IPS-NIHi7 (cell line): ENCODE data around the gene NKX2-1.
"Not testable (repeated sequence)": the region's sequence is repeated elsewhere in the genome, so short reads cannot be mapped to it uniquely, and the experiment has no call there.

Experiments used
- DNase-seq: peaks from one replicate; pipeline ENCODE4 v3.0.0; 2012; ENCODE audit warnings: mixed read lengths; ENCODE audit errors: extremely low spot score

Gene NKX2-1

DNA sequence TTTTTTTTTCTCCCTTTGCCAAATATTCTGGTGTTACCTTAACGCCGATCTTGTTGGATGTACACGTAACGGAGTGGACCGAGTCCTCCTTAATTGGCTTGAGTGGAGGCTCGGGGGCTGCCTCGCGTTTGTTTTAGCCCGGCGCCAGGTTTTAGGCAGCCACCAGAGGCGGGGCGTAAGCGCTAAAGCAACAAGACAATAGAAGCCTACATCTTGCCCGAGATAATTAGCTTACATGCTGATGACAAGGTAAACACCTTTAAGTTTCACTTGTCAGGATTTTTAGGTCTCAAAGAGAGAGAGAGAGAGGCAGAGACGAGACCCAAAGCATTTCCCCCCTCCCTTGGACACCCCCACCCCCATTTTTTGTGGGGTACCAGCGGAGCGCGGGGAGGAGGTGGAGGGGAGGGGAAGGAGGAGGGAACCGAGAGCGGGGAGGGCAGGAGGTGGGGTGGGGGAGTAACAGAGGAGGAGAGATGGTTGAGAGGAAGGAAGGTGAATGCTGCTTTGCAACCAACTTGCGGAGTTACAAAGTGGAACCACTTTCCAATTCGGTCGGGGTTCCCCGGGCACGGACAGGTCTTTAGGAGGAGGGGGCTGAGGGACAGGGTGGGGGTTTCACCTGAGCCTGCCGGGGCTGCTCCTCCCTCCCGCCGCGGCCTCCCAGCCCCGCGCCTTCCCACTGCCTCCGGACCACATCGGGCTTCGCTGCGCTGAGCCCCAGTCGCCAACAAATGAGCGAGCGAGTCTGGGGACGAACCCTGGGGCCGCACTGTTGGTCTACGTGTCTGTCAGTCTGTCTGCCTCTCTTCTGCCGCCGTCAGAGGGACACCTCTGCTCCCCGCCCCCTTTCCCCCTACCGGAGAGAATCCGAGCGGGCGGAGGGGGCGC, at the start of gene NKX2-1:
NKX2-1 (minus strand) TSS at position 802 of the 891 bp plus-strand sequence; CDS start at position 699, 103 bp downstream.
- peak; percentile 74 for DNase-seq

DNA sequence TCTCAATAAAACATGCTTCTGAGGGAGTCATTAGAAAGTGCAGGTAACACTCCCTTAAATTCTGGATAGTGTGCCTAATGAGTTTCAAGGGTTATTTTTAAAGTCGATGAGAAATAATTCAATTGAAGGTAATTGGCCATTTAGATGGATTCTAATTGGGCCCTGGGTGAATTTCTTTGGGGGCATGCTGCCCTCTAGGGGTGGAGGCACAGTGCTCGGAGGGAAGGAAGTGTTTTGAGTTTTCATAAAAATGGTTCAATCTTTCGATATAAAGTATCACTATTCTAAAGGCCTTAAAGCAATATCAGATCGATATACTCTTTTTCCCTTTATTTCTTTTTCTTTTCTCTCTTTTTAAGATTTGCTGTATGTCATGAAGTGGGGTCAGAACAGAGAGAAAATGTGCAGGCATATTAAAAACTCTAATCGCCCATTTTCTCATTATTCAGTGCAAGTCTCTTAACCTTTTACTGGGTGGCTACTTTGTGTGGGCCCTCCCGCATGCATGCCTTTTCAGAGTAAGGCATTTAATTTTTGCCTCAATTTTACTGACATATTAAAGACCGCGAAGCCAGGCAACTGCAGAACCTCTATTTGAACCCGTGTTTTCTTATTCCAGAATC, 36.9 kb upstream of the NKX2-1 start:
- DNase-seq = peak; percentile 63

DNA sequence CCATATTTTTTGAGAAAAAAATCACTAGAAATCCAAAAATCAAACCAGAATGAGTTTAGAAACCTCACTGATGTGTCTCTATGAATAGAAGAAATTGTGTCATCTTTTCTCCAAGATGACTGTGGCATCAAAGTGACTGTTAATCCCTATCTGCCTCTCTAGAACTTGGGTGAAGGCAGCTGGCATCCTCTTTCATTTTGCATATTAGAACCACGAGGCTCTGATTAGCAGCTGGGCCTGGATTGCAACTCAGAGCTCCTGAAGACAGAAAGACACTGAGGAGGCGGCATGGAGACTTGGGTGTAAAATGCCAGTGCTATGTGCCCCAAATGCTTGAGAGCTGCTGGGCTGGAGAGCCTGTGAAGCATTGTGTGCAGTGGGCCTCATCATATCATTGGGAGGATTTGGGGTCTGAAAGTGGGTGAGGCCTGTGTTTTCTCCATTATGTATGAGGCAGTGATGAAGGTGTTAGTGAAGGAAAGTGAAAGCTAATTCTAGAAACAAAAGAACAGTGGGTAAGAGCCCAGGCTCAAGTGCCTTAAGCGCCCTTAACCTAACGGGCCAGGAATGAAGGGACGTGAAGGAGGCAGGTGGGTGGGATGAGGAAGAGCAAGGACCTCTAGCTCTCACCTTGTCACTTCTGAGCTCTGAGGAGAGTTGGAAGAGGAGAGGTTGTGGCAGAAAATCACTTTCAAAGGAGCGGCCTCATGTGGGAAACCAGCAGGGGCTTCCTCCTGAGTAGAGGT, 36.1 kb upstream of the NKX2-1 start:
- DNase-seq = no peak

DNA sequence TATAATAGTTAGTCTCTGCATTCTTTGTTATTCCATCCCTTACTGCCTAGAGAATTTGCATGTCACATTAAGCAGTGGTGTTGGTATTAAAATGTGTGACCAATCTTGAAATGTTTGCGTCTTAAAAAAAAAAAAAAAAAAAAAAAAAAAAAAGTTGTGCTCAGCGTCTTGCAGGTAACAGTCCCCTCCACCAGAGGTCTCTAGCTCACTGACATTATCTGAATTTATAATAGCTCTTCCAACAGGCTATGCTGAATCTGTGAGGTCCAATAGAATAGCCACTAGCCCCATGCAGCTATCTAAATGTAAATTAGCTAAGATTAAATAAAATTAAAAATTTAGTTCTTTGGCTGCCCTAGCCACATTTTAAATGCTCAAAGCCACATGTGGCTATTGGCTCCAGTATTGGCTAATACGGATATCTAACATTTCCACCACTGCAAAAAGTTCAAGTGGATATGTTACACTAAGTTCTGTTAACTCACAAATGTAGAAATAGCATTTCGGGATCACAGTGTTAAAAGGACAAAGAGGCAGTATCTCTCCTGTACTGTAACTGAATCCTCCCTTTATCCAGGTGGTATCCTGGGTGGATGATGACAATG, 33.7 kb upstream of the NKX2-1 start:
- peak; percentile 55 for DNase-seq

DNA sequence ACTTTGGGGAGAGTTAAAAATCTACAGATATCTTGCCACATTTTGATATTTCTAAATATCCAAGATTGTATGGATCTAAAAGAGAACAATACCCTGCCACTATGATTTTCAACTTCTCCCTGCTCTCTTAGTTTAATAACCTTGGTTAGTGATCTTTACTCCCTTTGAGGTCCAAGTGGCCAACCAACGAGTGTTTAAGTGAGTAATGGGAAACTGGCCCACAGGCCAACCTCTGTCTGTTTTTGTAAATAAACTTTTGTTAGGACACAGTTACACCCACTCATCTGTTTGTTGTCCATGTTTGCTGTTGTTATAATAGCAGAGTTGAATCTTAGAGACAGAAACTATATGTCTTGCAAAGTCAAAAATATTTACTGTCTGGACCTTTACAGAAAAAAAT, 30.9 kb upstream of the NKX2-1 start:
- DNase-seq = no peak

DNA sequence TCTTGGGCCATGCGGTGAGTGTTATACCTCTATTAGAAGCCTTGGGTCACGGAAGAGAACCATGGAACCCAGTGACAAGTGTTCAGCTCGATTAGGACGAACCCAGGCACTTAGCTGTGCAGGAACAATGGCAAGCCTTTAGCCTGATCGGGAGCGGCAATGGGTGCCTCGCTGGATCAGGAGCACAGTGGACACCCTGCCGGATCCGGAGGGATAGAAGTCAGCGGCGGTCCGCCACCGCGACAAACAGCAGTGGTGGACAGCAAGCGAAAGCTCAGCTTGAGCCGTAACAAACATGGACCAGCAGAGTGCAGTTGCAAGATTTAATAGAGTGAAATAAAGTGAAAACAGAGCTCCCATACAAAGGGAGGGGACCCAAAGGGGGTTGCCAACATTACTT, 24.2 kb upstream of the NKX2-1 start:
- not testable (repeated sequence) for DNase-seq

DNA sequence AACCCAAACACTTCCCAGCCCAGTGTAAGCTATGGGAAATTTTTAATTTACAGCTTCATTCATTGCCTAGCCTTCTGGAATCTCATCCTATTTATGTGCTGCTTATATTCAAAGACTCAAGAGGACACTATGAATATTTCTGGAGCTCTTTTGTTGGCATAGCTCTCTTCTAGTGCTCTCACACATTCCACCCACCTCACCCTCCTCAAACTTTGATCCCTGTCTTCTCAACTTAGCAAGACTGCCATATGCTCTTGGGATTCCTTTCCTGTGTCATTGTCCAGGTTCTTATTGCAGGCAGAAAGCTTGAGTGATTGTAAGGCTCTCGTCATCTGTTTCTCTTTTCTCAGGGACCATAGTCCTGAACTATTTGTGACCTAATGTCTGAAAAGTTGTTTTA, 18.0 kb upstream of the NKX2-1 start:
- no peak for DNase-seq

DNA sequence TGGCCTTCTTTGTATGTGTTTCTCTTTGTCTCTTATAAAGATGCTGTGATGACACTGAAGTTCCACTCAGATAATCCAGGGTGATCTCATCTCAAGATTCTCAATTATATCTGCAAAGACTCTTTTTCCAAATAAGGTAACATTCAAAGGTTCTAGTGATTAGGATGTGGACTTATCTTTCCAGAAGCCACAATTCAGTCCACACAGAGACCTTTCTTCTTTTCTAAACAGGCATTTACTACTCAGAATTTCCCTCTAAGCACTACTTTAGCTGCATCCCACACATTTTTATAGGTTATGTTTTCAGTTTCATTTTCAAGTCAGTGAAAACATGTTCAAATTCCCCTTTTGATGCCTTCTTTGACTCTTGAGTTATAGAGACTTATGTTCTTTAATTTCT, 9.0 kb upstream of the NKX2-1 start:
- DNase-seq = no peak

DNA sequence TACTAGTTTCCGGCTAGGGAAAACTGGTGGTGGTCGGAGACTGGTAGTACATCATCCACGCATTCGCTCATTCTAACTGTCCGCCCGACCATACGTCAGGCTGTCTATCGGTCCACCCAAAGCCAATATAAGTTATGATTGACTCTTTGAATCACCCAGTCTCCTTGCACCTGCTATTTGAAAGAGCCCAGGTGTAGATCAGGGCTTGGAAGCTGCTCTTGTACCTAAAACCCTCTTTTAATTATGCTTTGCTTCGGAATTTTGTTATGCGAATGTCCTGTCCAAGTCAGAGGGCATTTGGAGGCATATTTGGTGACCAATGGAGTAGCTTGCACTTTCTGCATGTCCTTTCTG, 5.7 kb upstream of the NKX2-1 start:
- DNase-seq = no peak

DNA sequence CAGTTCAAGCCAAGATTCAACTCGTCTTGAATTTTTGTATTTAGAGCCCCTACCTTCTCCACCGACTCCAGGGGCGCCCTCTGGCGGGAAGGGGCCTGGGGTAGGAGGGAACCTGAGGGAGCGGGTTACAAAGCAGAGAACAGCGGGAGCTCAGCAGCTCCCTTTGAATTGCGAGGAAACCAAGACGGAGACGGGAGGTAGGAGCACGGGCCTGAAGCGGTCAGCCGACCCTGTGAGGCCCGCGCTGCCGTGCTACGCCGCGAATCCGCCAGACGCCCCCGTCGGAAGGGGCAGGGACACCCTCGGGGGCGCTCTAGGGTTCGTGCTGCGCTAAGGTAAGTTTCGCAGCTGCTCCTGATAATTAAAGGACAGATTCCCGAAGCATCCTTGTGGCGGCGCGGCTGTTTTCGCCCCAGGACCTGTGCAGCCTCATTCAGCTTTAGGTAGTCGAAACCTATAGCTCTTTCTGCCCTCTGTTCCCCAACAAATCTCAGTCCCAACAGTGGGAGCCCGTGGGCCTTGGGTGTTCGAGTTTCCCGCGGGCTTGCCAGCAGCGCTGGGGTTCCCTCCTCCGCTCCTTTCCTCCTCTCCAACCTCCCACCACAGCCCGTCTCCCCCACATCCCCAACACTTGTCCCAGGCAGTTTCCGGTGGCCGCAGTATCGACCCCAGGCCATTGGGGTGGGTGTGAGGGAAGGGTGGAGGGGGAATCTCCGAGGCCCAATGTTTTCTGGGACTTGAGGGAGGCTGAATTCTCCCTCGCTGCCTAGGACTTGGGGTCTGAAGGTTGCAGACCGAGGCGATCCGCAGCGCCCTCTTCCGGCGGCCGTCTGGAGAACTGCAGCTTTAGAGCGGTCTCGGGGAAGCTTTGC, 5.1 kb upstream of the NKX2-1 start:
- peak; percentile 82 for DNase-seq

DNA sequence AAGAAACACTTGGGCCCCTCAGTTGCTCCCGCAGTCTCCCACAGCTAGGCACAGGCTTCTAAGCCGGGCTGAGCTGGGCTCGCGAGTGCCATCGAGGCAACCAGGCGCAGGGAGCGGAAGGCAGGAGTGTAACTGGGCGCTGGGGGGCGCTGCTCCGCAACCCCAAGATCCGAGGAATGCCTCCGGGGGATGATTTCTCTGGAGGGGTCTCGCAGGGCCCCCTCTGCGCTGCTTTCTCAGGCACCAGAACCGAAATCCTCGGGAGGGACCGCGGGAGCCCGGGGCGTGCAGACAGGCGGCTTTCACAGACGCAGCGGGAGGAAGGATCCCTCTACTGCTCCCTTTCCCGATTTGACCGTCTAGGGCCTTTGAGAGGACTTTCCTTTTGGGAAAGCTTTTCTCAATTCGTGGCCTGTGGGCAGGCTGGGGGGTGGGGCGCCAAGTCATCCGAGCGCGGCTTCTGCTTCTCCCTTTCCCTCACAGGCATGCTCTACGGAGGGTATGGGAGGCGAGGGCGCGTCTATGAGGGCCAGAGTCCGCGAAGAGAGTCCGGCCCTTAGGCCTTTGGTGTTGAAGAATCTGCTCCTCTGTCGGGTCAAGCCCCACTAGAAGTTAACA, 4.3 kb upstream of the NKX2-1 start:
- DNase-seq = no peak

DNA sequence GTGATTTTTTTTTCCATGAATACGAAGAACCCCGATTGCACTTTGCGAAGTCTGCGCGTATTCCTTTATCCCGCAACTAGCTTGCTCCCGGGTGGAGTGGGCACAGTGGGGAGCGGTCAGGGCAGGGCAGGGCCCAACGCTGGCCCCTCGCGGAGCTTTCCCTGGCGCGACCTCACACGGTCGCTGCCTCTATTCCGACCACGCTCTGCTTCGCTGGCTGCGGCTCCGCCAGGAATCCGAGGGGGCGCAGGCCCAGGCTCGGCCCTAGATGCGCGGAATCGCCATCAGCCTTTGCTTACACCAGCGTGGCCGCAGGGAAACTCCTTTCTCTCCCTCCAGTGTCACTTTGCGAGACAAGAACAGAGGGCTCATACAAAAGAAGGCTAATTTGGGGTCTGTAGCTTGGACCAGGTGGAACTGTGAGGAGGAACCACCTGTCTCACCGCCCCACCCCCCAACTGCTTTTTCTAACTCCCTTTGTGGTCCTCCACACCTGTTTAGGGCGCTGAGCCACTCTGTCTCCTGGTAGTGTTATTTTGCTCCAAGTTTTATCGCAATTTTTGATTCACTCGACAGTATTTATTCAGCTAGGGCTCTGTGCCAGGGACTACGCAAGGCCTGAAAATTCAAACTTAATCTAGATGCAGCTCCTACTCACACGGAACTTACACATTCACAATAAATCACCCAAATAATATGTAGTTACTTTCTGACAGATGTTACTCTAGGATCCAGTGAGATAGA, 3.1 kb upstream of the NKX2-1 start:
- DNase-seq = no peak

DNA sequence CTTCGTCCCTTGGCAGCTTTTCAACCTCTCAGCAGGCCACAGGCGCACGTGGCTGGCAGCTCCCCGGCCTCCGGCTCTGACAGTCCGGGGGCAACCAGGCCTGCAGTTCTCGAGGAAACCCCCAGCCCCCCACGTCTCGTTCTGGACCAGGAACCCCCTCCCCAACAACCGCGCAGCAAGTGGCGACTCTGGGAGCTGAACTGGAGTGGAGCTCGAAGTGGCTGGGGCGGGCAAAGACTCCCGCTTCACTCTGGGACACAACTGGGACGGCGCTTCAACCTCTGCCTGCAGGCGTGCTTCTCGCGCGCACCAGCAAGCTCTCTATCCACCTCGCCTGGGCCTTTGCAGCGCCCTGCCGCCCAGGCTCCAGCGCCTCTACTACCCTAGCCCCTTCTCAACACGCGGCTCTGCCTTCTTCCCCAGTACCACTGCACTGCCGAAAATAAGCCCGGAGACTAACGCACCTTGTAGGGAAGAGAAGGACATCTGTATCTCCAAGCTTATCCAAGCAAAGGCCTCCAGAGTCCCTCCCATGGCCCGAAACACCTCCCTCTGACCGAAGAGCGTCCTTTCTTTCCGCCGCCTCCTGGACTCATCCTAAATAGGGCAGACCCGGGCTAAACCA, 2.4 kb upstream of the NKX2-1 start:
- no peak for DNase-seq

DNA sequence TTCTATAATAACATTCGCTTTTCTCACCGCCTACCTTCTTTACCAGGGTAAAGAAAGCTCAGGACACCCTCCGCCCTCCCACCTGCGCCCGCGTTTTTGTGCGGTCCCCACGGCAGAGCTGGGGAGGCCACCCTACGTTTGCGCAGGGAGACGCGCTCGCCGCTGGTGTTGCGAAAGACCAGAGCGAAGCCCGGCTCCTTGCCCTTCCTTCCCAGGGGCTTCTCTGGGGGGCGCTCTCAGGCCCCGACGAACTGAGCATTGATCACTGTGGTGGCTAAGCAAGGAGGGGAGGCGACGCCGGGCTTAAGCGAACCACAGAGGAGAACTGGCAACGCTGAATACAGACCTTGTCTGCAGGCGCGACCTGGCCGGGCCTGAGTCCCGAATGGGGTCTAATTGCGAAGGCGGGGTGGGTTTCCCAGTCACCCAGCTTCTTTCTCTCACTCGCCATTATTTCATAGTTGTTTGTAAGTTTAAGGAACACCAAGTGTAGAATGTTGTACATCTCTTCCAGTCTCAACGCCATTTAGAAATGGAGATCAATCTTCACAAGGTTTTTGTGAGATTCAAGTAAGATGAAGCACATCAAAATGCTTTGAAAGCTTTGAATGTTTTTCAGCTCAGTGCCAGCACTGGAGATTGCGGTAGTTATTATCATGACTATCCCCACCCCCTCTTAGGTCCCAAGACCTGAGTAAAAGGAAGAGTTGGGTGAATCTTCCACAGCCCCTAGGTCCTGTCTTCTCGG, 1.7 kb upstream of the NKX2-1 start:
- no peak for DNase-seq

DNA sequence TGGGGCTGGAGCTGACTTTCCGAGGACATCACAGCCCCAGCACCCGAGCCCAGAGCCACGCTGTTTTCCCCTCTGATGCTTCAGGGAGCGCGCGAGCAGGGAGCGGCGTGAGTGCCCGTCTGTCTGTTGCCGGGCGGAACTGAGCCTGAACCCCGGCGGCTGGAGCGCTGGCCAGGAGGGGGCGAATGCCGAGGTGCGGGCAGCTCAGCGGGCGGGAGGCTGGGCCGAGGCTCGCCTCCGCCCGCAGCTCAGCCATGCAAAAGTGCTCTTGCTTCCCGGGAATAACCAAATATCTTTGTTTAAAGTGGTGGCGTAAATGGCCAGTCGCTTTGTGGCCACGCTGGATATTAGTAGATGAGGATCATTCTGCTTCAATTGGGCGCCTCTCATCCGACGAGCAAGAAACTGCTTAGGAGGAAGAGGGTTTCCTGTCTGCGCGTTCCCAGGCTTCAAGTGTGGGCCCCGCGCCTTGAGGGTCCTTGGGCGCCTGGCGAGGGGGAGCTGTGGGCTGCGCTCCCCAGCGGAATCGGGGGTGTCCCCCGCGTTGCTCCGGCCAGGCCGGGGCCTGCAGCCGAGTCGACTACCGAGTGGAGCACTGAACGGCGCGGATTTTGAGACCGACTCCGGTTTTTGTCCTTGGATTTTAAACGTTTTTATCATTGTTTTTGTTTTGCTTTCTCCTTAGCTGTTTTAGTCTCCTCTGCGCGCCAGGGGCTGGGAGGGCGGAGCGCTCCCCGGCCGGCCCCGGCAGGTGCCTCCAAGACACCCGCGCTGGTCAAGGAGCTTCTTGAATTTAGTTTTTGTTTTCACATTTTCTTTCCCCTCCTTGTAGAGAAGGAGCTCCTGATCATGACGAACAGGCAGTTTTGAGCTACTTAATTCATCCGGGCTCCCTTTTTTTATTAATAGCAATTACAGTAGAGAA, 831 bp upstream of the NKX2-1 start:
- DNase-seq = peak; percentile 71

DNA sequence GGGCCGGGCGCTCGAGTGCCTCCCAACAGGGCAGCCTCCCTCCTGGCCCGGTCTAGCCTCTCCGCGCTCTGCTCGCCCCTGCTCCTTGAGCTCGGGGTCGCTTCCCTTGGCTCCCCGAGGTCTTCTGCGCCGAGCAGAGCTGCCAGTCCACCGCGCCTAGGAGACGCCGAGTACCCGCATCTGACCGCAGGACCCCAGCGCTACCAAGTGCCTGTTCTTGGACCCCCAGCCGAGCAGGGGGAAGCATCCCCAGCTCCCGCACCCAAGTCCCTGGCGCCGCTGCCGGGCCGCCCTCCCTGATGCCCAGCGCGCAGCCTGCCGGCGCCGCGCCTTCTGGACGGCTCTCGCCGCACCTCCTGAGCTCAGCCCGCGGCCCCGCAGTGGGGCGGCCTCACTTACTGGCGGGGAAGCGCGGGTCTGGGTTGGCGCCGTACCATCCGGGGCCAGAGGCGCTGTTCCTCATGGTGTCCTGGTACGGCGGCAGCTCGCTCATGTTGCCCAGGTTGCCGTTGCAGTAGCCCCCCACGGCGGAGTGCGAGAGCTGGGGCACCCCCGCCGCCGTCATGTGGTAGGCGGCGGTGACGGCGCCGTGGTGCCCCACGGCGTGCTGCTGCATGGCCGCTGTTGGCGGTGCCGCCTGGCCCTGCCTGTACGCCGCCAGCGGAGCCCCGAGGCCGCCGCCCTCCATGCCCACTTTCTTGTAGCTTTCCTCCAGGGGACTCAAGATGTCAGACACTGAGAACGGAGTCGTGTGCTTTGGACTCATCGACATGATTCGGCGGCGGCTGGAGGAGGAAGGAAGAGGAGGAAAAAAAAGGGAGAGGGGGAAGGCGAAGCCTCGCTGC, 1.2 kb downstream of the NKX2-1 start:
- no peak for DNase-seq
